ENCODE measurements around the gene MELTF. TPM values are rescaled to one million over a fixed set of nuclear protein-coding genes. Genes with fewer than 3 reads are reported as not detected.

Gene MELTF
- total RNA-seq, 4 donors from 2014 or later: 2.7 to 13.8 (median 4.3) TPM

DNA sequence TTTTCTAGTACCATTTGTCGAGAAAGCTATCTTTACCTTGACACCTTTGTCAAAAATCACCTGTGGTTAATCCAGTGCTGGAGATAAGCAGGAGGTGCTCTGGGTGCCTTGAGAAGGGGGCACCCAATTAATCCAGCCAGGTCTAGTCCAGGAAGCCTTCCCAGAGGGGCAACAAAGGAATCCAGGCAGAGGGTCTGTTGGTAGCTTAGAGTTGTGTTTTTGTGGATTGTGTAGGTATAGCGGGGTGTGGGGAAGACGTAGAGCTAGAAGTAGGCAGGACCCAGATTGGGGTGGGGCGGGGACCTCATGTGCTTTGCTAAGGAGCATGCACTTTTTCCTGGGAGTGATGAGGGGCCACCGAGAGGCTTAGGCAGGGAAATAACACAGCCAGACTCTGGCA is 55.0 kb downstream of the MELTF start:
- H3K27me3 ChIP-seq: no peaks in the 10 kb centered on the region
- intact Hi-C loops (cut with DNase I): no loop called here
- TF ChIP-seq POLR2A (IDR thresholded peaks at IDR 0.05): no peak
- TF ChIP-seq, protein P1, sequence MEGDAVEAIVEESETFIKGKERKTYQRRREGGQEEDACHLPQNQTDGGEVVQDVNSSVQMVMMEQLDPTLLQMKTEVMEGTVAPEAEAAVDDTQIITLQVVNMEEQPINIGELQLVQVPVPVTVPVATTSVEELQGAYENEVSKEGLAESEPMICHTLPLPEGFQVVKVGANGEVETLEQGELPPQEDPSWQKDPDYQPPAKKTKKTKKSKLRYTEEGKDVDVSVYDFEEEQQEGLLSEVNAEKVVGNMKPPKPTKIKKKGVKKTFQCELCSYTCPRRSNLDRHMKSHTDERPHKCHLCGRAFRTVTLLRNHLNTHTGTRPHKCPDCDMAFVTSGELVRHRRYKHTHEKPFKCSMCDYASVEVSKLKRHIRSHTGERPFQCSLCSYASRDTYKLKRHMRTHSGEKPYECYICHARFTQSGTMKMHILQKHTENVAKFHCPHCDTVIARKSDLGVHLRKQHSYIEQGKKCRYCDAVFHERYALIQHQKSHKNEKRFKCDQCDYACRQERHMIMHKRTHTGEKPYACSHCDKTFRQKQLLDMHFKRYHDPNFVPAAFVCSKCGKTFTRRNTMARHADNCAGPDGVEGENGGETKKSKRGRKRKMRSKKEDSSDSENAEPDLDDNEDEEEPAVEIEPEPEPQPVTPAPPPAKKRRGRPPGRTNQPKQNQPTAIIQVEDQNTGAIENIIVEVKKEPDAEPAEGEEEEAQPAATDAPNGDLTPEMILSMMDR (IDR thresholded peaks at IDR 0.05): no peak
- H3K27ac ChIP-seq: no peak overlapping the region
- WGBS, 2 donors: 92 to 96% methylated on average over 5 of the region's 5 CpGs
- no peaks in the 10 kb centered on the region for H3K36me3 ChIP-seq
- H3K4me3 ChIP-seq (replicated peaks in 1 of 3): no peak overlapping the region
- no peak for DNase-seq
- peaks cover 0 to 5% of the 10 kb centered on the region in 2 donors for H3K4me1 ChIP-seq
- no peaks in the 10 kb centered on the region for H3K9me3 ChIP-seq

DNA sequence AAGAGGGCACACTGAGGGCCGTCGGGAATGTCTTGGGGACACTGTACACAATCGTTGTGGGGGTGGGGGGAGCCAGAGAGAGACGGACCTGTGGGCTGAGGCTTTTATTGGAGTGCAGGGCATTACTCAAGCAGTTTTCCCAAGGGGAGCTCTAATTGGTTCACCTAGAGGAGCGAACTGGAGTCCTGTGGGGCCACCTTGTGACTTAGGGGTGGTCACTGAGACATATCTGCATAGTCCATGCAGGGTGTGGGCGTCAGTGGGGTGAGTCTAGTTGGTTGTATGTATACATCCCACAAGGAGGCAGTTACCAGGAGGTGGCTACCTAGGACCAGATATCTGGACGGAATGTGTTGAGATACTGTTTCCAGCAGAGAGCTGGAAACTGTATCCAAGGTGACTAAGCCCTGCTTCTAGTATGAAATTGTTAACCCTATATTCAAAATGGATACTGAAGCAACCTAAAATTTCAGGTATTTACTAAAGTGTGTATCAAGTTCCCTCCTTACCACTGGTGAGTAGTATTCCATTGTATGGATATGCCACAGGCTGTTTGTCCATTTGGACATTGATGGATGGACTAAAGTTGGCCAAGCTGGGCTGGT is 58.4 kb downstream of the MELTF start:
- Histone ChIP-seq H3K27ac (no peak overlapping the region), H3K4me3 (replicated peaks in 1 of 3) (no peak overlapping the region), H3K4me1 (peaks cover 6 to 10% of the 10 kb centered on the region in 2 donors), H3K27me3 (no peaks in the 10 kb centered on the region), H3K9me3 (no peaks in the 10 kb centered on the region), H3K36me3 (no peaks in the 10 kb centered on the region)
- no peak for TF ChIP-seq POLR2A (IDR thresholded peaks at IDR 0.05)
- TF ChIP-seq, protein P1 (IDR thresholded peaks at IDR 0.05): no peak
- intact Hi-C loops (cut with DNase I): no loop called here
- WGBS, 2 donors: 74 to 75% methylated on average over 6 to 7 of the region's 7 CpGs
- no peak for DNase-seq

DNA sequence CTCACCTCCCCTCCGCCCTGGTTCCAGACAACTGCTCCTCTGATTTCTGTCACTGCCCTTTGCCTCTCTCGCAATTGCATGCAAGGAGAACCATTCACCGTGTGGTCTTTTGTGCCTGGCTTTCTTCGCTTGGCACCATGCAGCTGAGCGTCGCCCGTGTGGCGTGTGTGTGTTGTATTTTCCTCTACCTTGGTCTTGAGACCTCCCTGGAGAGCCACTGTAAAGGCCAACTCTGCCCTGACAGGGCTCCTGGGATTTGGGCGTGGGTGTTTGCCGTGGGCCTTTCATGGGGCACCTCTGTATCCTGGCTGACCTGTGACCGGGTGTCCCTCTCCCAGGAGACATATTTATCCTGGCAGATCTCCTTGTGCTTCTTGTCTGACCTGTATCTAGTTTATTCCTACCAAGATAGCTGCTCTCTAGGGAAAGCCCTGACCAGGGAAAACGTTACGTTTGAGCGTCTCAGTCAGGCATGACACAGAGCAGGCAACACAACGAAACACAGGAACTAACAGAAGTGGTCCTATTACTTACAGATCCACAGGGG is 59.0 kb downstream of the MELTF start:
- Histone ChIP-seq H3K36me3 (no peaks in the 10 kb centered on the region), H3K4me1 (peaks cover 6 to 10% of the 10 kb centered on the region in 2 donors), H3K27ac (no peak overlapping the region), H3K27me3 (no peaks in the 10 kb centered on the region), H3K9me3 (no peaks in the 10 kb centered on the region), H3K4me3 (replicated peaks in 1 of 3) (no peak overlapping the region)
- intact Hi-C loops (cut with DNase I): no loop called here
- DNase-seq: no peak
- TF ChIP-seq, protein P1 (IDR thresholded peaks at IDR 0.05): no peak
- 84% methylated on average over 15 of the region's 15 CpGs for WGBS, 2 donors

DNA sequence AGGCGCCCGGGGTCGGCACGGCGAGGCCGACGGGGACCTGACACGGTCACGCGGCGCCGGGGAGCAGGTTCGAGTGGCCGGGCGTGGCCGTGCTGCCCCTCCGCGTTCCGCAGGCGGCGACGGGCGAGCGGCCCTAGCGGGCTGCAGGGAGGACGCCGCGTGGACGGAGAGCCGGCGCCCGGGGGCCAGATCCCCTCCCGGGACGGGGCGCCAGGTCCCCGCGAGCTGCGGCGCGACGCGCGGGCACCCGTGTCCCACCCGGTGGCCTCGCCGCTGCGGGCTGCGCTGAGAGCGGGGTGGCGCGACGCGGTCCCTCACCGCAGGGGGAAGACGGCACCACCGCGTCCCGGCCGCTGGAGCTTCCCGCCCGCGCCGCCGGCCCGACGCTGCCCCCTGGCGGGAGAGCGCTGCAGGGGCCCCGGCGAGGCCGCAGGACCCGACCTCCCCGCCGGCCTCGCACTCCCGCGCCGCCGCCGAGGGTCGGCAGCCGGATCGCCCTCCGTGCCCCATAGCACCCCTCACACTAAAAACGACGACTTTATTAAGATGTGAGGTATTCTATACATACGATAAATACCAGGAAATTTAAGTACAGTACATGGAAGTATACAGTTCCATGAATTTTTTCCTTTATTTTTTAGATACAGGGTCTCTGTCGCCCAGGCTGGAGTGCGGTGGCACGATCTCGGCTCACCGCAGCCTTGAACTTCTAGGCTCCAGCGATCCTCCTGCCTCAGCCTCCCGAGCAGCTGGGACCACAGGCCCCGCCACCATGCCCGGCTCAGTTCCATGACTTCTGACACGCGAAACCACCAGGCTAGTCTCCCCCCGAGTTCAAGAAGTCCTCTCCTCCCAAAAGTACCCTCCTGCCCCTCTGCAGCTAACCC is 59.7 kb downstream of the MELTF start:
- H3K4me1 ChIP-seq: peaks cover 6 to 10% of the 10 kb centered on the region in 2 donors
- 29 to 57% methylated on average over 15 to 31 of the region's 100 CpGs for WGBS, 2 donors
- no peaks in the 10 kb centered on the region for H3K27me3 ChIP-seq
- TF ChIP-seq, protein P1 (IDR thresholded peaks at IDR 0.05): peak in 4 of 6 experiments; percentile 73 to 97 (median 90)
- TF ChIP-seq POLR2A (IDR thresholded peaks at IDR 0.05): no peak
- peak overlapping the region in 2 of 3 donors; percentile 39 to 69 for H3K4me3 ChIP-seq (replicated peaks in 1 of 3)
- no peaks in the 10 kb centered on the region for H3K36me3 ChIP-seq
- peak overlapping the region in 2 of 3 donors; percentile 62 to 73 for H3K27ac ChIP-seq
- intact Hi-C loops (cut with DNase I): loop anchor here (10.0 kb wide), 1 partner anchor 125 kb away; no protein-coding TSS in a partner anchor
- no peaks in the 10 kb centered on the region for H3K9me3 ChIP-seq
- DNase-seq: peak; percentile 39 to 41
